ENCODE results near the gene GRM5. TPM values are rescaled to one million over a fixed set of nuclear protein-coding genes. Genes with fewer than 3 reads are reported as not detected.
"Not testable (repeated sequence)": the region's sequence is repeated elsewhere in the genome, so short reads cannot be mapped to it uniquely, and the experiment has no call there.

Gene GRM5
- total RNA-seq, 8 experiments from 2014 or later: 0.05 to 12.6 (median 4.0) TPM; not detected in 2

GRCh38 chr11:88948908-88949307 is 116.9 kb downstream of the GRM5 start:
- in situ Hi-C loops (cut with MboI; ENCODE audit: low pct_unique_long_range_greater_than_20kb in 2 of 9, low sequenced_read_pairs in 9 of 9, unreplicated experiment in 9 of 9); H3K27ac ChIP-seq; H3K4me1 ChIP-seq (replicated peaks in 1 of 2); ATAC-seq (replicated peaks in 6 of 8); H3K4me3 ChIP-seq: not testable (repeated sequence)

GRCh38 chr11:88947843-88948572 is 117.8 kb downstream of the GRM5 start:
- WGBS, 10 experiments: 22 to 100% (median 80%) methylated on average over 1 to 6 of the region's 6 CpGs
- H3K4me1 ChIP-seq (replicated peaks in 1 of 2); H3K4me3 ChIP-seq; H3K27ac ChIP-seq; in situ Hi-C loops (cut with MboI; ENCODE audit: low pct_unique_long_range_greater_than_20kb in 2 of 9, low sequenced_read_pairs in 9 of 9, unreplicated experiment in 9 of 9); ATAC-seq (replicated peaks in 6 of 8): not testable (repeated sequence)

GRCh38 chr11:88929665-88930064 is 136.1 kb downstream of the GRM5 start:
- H3K27ac ChIP-seq; in situ Hi-C loops (cut with MboI; ENCODE audit: low pct_unique_long_range_greater_than_20kb in 2 of 9, low sequenced_read_pairs in 9 of 9, unreplicated experiment in 9 of 9); ATAC-seq (replicated peaks in 6 of 8); H3K4me3 ChIP-seq; H3K4me1 ChIP-seq (replicated peaks in 1 of 2): not testable (repeated sequence)
- 0 to 50% (median 0%) methylated on average over 1 of the region's 1 CpG; no CpG with 5 or more reads in 4 of the 10 experiments for WGBS, 10 experiments

- in situ Hi-C loops (cut with MboI; ENCODE audit: low pct_unique_long_range_greater_than_20kb in 2 of 9, low sequenced_read_pairs in 9 of 9, unreplicated experiment in 9 of 9); H3K27ac ChIP-seq; ATAC-seq (replicated peaks in 6 of 8); H3K4me1 ChIP-seq (replicated peaks in 1 of 2); H3K4me3 ChIP-seq: not testable (repeated sequence)
- WGBS, 10 experiments: 0 to 100% (median 88%) methylated on average over 1 of the region's 1 CpG; no CpG with 5 or more reads in 4 of the 10 experiments
These were observed 148.7 kb downstream of the GRM5 start for GRCh38 chr11:88917065-88917464.

- 0 to 96% (median 44%) methylated on average over 1 to 2 of the region's 2 CpGs; no CpG with 5 or more reads in 1 of the 10 experiments for WGBS, 10 experiments
- Histone ChIP-seq H3K27ac (no peak overlapping the region), H3K4me3 (no peak overlapping the region), H3K4me1 (replicated peaks in 1 of 2) (no peaks in the 10 kb centered on the region)
- in situ Hi-C loops (cut with MboI; ENCODE audit: low pct_unique_long_range_greater_than_20kb in 2 of 9, low sequenced_read_pairs in 9 of 9, unreplicated experiment in 9 of 9): no loop called here
- peak in 2 of 8 experiments; percentile 36 to 58 for ATAC-seq (replicated peaks in 6 of 8)
These were observed 156.3 kb downstream of the GRM5 start for GRCh38 chr11:88909500-88909899.

GRCh38 chr11:88901436-88901835 is 164.3 kb downstream of the GRM5 start:
- ATAC-seq (replicated peaks in 6 of 8); H3K27ac ChIP-seq; H3K4me3 ChIP-seq; H3K4me1 ChIP-seq (replicated peaks in 1 of 2); in situ Hi-C loops (cut with MboI; ENCODE audit: low pct_unique_long_range_greater_than_20kb in 2 of 9, low sequenced_read_pairs in 9 of 9, unreplicated experiment in 9 of 9): not testable (repeated sequence)
- 33 to 100% (median 88%) methylated on average over 1 to 2 of the region's 2 CpGs; no CpG with 5 or more reads in 2 of the 10 experiments for WGBS, 10 experiments

- not testable (repeated sequence) for H3K4me1 ChIP-seq (replicated peaks in 1 of 2); H3K4me3 ChIP-seq; ATAC-seq (replicated peaks in 6 of 8); H3K27ac ChIP-seq
- in situ Hi-C loops (cut with MboI; ENCODE audit: low pct_unique_long_range_greater_than_20kb in 2 of 9, low sequenced_read_pairs in 9 of 9, unreplicated experiment in 9 of 9): loop anchor here in 1 of 9 experiments (25.0 kb wide), 1 partner anchor 327 kb away; no protein-coding TSS in a partner anchor
- WGBS, 10 experiments: 0 to 100% (median 80%) methylated on average over 1 of the region's 1 CpG; no CpG with 5 or more reads in 3 of the 10 experiments
These were observed 176.9 kb downstream of the GRM5 start for GRCh38 chr11:88888855-88889254.

GRCh38 chr11:88886796-88887195 is 179.0 kb downstream of the GRM5 start:
- no peak overlapping the region for H3K4me3 ChIP-seq
- 0 to 40% (median 20%) methylated on average over 1 to 3 of the region's 3 CpGs; no CpG with 5 or more reads in 1 of the 10 experiments for WGBS, 10 experiments
- ATAC-seq (replicated peaks in 6 of 8): peak in 4 of 8 experiments; percentile 32 to 89 (median 56)
- in situ Hi-C loops (cut with MboI; ENCODE audit: low pct_unique_long_range_greater_than_20kb in 2 of 9, low sequenced_read_pairs in 9 of 9, unreplicated experiment in 9 of 9): loop anchor here in 1 of 9 experiments (25.0 kb wide), 1 partner anchor 324 kb away; no protein-coding TSS in a partner anchor
- H3K27ac ChIP-seq: no peak overlapping the region
- no peaks in the 10 kb centered on the region for H3K4me1 ChIP-seq (replicated peaks in 1 of 2)

GRCh38 chr11:88882800-88883199 is 183.0 kb downstream of the GRM5 start:
- H3K27ac ChIP-seq; H3K4me3 ChIP-seq; ATAC-seq (replicated peaks in 6 of 8); H3K4me1 ChIP-seq (replicated peaks in 1 of 2): not testable (repeated sequence)
- WGBS, 10 experiments: 24 to 100% (median 90%) methylated on average over 1 to 3 of the region's 3 CpGs; no CpG with 5 or more reads in 3 of the 10 experiments
- in situ Hi-C loops (cut with MboI; ENCODE audit: low pct_unique_long_range_greater_than_20kb in 2 of 9, low sequenced_read_pairs in 9 of 9, unreplicated experiment in 9 of 9): loop anchor here in 1 of 9 experiments (25.0 kb wide), 1 partner anchor 320 kb away; no protein-coding TSS in a partner anchor

- Histone ChIP-seq H3K4me3 (no peak overlapping the region), H3K4me1 (replicated peaks in 1 of 2) (peaks cover 0 to 3% of the 10 kb centered on the region in 2 donors), H3K27ac (no peak overlapping the region)
- in situ Hi-C loops (cut with MboI; ENCODE audit: low pct_unique_long_range_greater_than_20kb in 2 of 9, low sequenced_read_pairs in 9 of 9, unreplicated experiment in 9 of 9): no loop called here
- ATAC-seq (replicated peaks in 6 of 8): no peak
These were observed 204.2 kb downstream of the GRM5 start for GRCh38 chr11:88861618-88862017.

- in situ Hi-C loops (cut with MboI; ENCODE audit: low pct_unique_long_range_greater_than_20kb in 2 of 9, low sequenced_read_pairs in 9 of 9, unreplicated experiment in 9 of 9); H3K27ac ChIP-seq; H3K4me3 ChIP-seq; H3K4me1 ChIP-seq (replicated peaks in 1 of 2): not testable (repeated sequence)
- 67 to 83% methylated on average over 1 of the region's 4 CpGs; no CpG with 5 or more reads in 8 of the 10 experiments for WGBS, 10 experiments
- ATAC-seq (replicated peaks in 6 of 8): peak in 2 of 8 experiments; percentile 54 to 57
These were observed 205.4 kb downstream of the GRM5 start for GRCh38 chr11:88860431-88860830.

GRCh38 chr11:88853963-88854362 is 211.8 kb downstream of the GRM5 start:
- whole genome bisulfite sequencing, 10 experiments: 42 to 100% (median 83%) methylated on average over 1 to 2 of the region's 2 CpGs; no CpG with 5 or more reads in 4 of the 10 experiments
- ATAC-seq (replicated peaks in 6 of 8); H3K4me3 ChIP-seq; H3K4me1 ChIP-seq (replicated peaks in 1 of 2); H3K27ac ChIP-seq; in situ Hi-C loops (cut with MboI; ENCODE audit: low pct_unique_long_range_greater_than_20kb in 2 of 9, low sequenced_read_pairs in 9 of 9, unreplicated experiment in 9 of 9): not testable (repeated sequence)

- ATAC-seq (replicated peaks in 6 of 8); in situ Hi-C loops (cut with MboI; ENCODE audit: low pct_unique_long_range_greater_than_20kb in 2 of 9, low sequenced_read_pairs in 9 of 9, unreplicated experiment in 9 of 9); H3K4me3 ChIP-seq; H3K27ac ChIP-seq; H3K4me1 ChIP-seq (replicated peaks in 1 of 2): not testable (repeated sequence)
These were observed 214.2 kb downstream of the GRM5 start for GRCh38 chr11:88851547-88851946.
